OCI-LY7 (cell line): ENCODE data around the gene ROCK2. TPM values are rescaled to one million over a fixed set of nuclear protein-coding genes. Genes with fewer than 3 reads are reported as not detected.

Source experiments
- BruUV-seq: library from RNA; stranded (reverse); fragments of 400-500 nt; replicated peaks from 2 replicates; lab custom pipeline; 2021; lab: Mats Ljungman, UMichigan
- CTCF ChIA-PET: fragments of 300-600 bp; sonication (Branson Sonifier 250); formaldehyde crosslinking; loops from one replicate; lab custom pipeline; 2022; ENCODE audit warnings: antibody characterized with exemption; ENCODE audit not compliant: unreplicated experiment; lab: Charles Lee
- POLR2A ChIA-PET: fragments of 300-600 bp; sonication (Branson Sonifier 250); formaldehyde crosslinking; loops from one replicate; lab custom pipeline; 2022; ENCODE audit warnings: antibody characterized with exemption; lab: Charles Lee
- DNase-seq: peaks from one replicate; pipeline ENCODE4 v3.0.0-alpha.2; 2015; ENCODE audit warnings: low spot score
- H2AFZ ChIP-seq: fragments of 200-600 bp; sonication (generic), shearing (Covaris generic); 2 replicates; pipeline ENCODE4 v1.6.1; 2014; ENCODE audit warnings: mild to moderate bottlenecking, antibody characterized with exemption, low read length, moderate library complexity
- H3K27ac ChIP-seq: fragments of 200-600 bp; sonication (generic); 2 replicates; pipeline ENCODE4 v1.5.1; 2014; ENCODE audit warnings: mixed run types, low read depth, mild to moderate bottlenecking, moderate library complexity, low read length, inconsistent platforms; ENCODE audit not compliant: poor library complexity, severe bottlenecking
- H3K36me3 ChIP-seq: fragments of 200-600 bp; sonication (generic); 2 replicates; pipeline ENCODE4 v1.6.1; 2014; ENCODE audit warnings: mild to moderate bottlenecking, antibody characterized with exemption, low read length, moderate library complexity, mixed read lengths; ENCODE audit not compliant: insufficient read depth
- H3K4me1 ChIP-seq: fragments of 200-600 bp; sonication (generic); 2 replicates; pipeline ENCODE4 v1.5.1; 2014; ENCODE audit warnings: mild to moderate bottlenecking, low read length; ENCODE audit not compliant: insufficient read depth, poor library complexity, severe bottlenecking
- H3K4me2 ChIP-seq: fragments of 200-600 bp; sonication (generic); 2 replicates; pipeline ENCODE4 v1.6.1; 2014; ENCODE audit warnings: mild to moderate bottlenecking, low read length
- H3K4me3 ChIP-seq: fragments of 200-600 bp; sonication (generic); 2 replicates; pipeline ENCODE4 v1.5.1; 2014; ENCODE audit warnings: mild to moderate bottlenecking, low read depth, low read length; ENCODE audit not compliant: poor library complexity, severe bottlenecking
- H3K79me2 ChIP-seq: fragments of 200-600 bp; sonication (generic); 2 replicates; pipeline ENCODE4 v1.6.1; 2016; ENCODE audit warnings: low read depth, mild to moderate bottlenecking, low read length, moderate library complexity, mixed read lengths; ENCODE audit not compliant: insufficient read depth
- H3K9me2 ChIP-seq: fragments of 200-600 bp; sonication (generic); 2 replicates; pipeline ENCODE4 v1.6.1; 2016; ENCODE audit warnings: mild to moderate bottlenecking, low read length, mixed read lengths; ENCODE audit not compliant: insufficient read depth
- H3K9me3 ChIP-seq: fragments of 200-600 bp; sonication (generic); 2 replicates; pipeline ENCODE4 v1.6.1; 2014; ENCODE audit warnings: mild to moderate bottlenecking, mixed run types, low read length, mixed read lengths
- H4K20me1 ChIP-seq: fragments of 200-600 bp; sonication (generic); 2 replicates; pipeline ENCODE4 v1.6.1; 2014; ENCODE audit warnings: mild to moderate bottlenecking, antibody characterized with exemption, low read length, moderate library complexity, mixed read lengths; ENCODE audit not compliant: insufficient read depth
- EZH2phosphoT487 ChIP-seq: fragments of 200-600 bp; sonication (generic); IDR thresholded peaks from 2 replicates; pipeline ENCODE4 v1.6.1; 2018; ENCODE audit warnings: low read depth, borderline replicate concordance, mild to moderate bottlenecking, mixed run types, antibody characterized with exemption, low read length, moderate library complexity, mixed read lengths
- intact Hi-C: fragments of 100-400 bp; cut with micrococcal nuclease; formaldehyde crosslinking; loops from one replicate; pipeline ENCODE4 v1.10.0; 2022; ENCODE audit not compliant: unreplicated experiment
- total RNA-seq, 2 experiments: library from RNA; depleted of rRNA in 1 of 2; stranded (reverse); fragments of >200 nt in 1 of 2; shearing (Covaris generic) in 1 of 2; gene quantifications; 2 replicates each; pipeline ENCODE4 v1.2.3, GENCODE V29; 2014 to 2022
- TF ChIP-seq, protein P1 (sequence below): fragments of 200-600 bp; sonication (generic); conservative IDR thresholded peaks from 2 replicates; pipeline ENCODE4 v1.5.1; 2014; ENCODE audit warnings: mild to moderate bottlenecking, antibody characterized with exemption, low read length, moderate library complexity, mixed read lengths

Gene ROCK2
- total RNA-seq, 2 experiments from 2014 or later: 12.4 to 21.0 TPM

DNA sequence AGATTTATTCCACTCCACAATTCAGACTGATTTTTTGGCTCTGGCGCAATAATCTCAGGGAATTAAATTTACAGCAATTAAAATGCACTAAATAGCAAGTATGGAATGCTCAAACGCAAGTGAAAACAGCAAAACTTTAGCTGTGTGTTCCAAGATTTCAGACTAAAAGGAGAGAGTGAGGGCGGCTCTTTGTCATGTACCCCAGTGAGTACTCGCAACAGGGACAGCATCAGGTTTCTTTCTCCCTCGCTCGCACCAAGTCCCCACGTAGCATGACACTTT, 1.1 kb downstream of the ROCK2 start:
- Histone ChIP-seq H3K27ac (no peak overlapping the region), H3K4me3 (peak overlapping the region; percentile 89)
- DNase-seq: no peak

DNA sequence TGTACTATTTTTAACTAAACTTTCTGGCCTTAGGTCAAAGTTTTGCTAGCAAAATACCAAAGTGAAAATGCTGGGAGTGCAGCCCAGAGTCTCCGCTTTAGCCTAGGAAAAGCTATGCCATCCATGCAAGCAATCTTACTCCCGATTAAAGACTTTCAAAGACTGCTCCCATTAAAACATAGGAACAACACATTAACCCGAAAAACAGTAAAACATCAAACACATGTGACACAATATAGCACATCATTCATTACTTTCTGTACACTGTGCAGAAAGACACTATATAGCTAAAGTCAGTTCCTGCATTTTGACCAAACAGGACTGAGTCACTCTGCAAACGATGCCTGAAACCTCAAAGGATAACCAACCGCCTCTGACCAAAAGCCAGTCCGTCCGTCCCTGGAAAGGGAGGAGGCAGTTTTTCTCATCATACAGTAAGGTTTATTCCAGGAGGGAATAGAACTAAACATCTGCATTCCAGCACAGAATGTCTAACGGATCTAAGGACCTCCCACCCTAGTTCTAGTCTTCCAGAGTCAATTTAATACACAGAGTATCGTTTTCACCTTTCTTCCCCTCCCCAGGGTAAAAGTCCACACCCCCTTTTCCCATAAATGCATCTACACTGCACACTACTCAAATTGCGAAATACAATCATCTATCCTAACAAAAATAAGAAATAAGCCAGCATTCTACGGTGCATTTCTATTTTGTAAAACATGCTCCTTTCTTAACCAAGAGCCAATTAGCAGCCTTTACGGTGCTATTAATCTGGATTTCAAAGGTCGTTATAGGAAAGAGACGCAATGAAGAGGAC, 1.7 kb downstream of the ROCK2 start:
- intact Hi-C loops: loop anchor here (5.0 kb wide), 1 partner anchor 530 kb away; the partner anchor contains the start of gene PDIA6
- H4K20me1 ChIP-seq: peaks cover 21% of the 10 kb centered on the region
- POLR2A ChIA-PET: interaction anchor here (0.5 to 1.4 kb wide), 5 partner anchors 9 to 1712 kb away, joined by 3 to 6 read pairs (median 3); partner anchors contain the start of gene YWHAQ
- TF ChIP-seq, protein P1, sequence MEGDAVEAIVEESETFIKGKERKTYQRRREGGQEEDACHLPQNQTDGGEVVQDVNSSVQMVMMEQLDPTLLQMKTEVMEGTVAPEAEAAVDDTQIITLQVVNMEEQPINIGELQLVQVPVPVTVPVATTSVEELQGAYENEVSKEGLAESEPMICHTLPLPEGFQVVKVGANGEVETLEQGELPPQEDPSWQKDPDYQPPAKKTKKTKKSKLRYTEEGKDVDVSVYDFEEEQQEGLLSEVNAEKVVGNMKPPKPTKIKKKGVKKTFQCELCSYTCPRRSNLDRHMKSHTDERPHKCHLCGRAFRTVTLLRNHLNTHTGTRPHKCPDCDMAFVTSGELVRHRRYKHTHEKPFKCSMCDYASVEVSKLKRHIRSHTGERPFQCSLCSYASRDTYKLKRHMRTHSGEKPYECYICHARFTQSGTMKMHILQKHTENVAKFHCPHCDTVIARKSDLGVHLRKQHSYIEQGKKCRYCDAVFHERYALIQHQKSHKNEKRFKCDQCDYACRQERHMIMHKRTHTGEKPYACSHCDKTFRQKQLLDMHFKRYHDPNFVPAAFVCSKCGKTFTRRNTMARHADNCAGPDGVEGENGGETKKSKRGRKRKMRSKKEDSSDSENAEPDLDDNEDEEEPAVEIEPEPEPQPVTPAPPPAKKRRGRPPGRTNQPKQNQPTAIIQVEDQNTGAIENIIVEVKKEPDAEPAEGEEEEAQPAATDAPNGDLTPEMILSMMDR: no peak
- TF ChIP-seq EZH2phosphoT487: no peak
- TSS peak; percentile 43 for BruUV-seq
- peak; percentile 13 for DNase-seq
- H3K36me3 ChIP-seq: no peaks in the 10 kb centered on the region
- H3K4me2 ChIP-seq: peak overlapping the region; percentile 99
- H2AFZ ChIP-seq: no peak overlapping the region
- CTCF ChIA-PET: no interaction called here
- peaks cover 61% of the 10 kb centered on the region for H3K79me2 ChIP-seq
- peaks cover 31% of the 10 kb centered on the region for H3K4me1 ChIP-seq
- peak overlapping the region; percentile 89 for H3K4me3 ChIP-seq
- no peak overlapping the region for H3K27ac ChIP-seq
- H3K9me2 ChIP-seq: no peaks in the 10 kb centered on the region
- no peaks in the 10 kb centered on the region for H3K9me3 ChIP-seq

More for the DNA sequence above, 1.1 kb downstream of the ROCK2 start:
- H3K4me1 ChIP-seq: peaks cover 31% of the 10 kb centered on the region
- H3K36me3 ChIP-seq: no peaks in the 10 kb centered on the region
- peak overlapping the region; percentile 71; the same call in 1 of the 2 replicates for H2AFZ ChIP-seq
- peak overlapping the region; percentile 99 for H3K4me2 ChIP-seq
- no peaks in the 10 kb centered on the region for H3K9me3 ChIP-seq
- BruUV-seq: no TSS peak
- H3K79me2 ChIP-seq: peaks cover 55% of the 10 kb centered on the region
- ChIA-PET CTCF (no interaction called here), POLR2A (interaction anchor here (0.8 to 1.4 kb wide), 3 partner anchors 9 to 31 kb away, joined by 3 read pairs; no protein-coding TSS in a partner anchor)
- TF ChIP-seq, protein P1: no peak
- TF ChIP-seq EZH2phosphoT487: no peak
- peaks cover 21% of the 10 kb centered on the region for H4K20me1 ChIP-seq
- intact Hi-C loops: loop anchor here (5.0 kb wide), 1 partner anchor 531 kb away; the partner anchor contains the start of gene PDIA6
- no peaks in the 10 kb centered on the region for H3K9me2 ChIP-seq
